GM23338 (cell line): ENCODE results near the gene GCNT1. TPM values are rescaled to one million over a fixed set of nuclear protein-coding genes. Genes with fewer than 3 reads are reported as not detected.

Source experiments
- ATAC-seq: fragments of 200-7000 bp; cut with Tn5 transposase; 3 replicates; pipeline ENCODE4 v1.9.1; 2020
- DNase-seq: peaks from one replicate; pipeline ENCODE4 v3.0.0-alpha.2; 2015; ENCODE audit warnings: low spot score
- H2AFZ ChIP-seq: fragments of 200-600 bp; sonication (generic); 2 replicates; pipeline ENCODE4 v1.8.0; 2016; ENCODE audit warnings: antibody characterized with exemption, mild to moderate bottlenecking, moderate library complexity
- H3F3A ChIP-seq: fragments of 200-600 bp; sonication (generic); replicated peaks from 2 replicates; pipeline ENCODE4 v1.8.0; 2017; ENCODE audit warnings: antibody characterized with exemption, mixed run types, low read depth
- H3K27ac ChIP-seq: fragments of 200-600 bp; sonication (generic); 2 replicates; pipeline ENCODE4 v1.6.1; 2016; ENCODE audit warnings: low read depth
- H3K27me3 ChIP-seq: fragments of 200-600 bp; sonication (generic); 2 replicates; pipeline ENCODE4 v1.8.0; 2016; ENCODE audit warnings: mild to moderate bottlenecking, mixed run types, moderate library complexity; ENCODE audit not compliant: insufficient read depth
- H3K36me3 ChIP-seq: fragments of 200-600 bp; sonication (generic); 2 replicates; pipeline ENCODE4 v1.8.0; 2016; ENCODE audit warnings: mild to moderate bottlenecking; ENCODE audit not compliant: insufficient read depth
- H3K4me1 ChIP-seq: fragments of 200-600 bp; sonication (generic); 2 replicates; pipeline ENCODE4 v1.8.0; 2016; ENCODE audit warnings: mild to moderate bottlenecking, moderate library complexity; ENCODE audit not compliant: insufficient read depth
- H3K4me2 ChIP-seq: fragments of 200-600 bp; sonication (generic); 2 replicates; pipeline ENCODE4 v1.7.1; 2017; ENCODE audit warnings: mixed run types
- H3K4me3 ChIP-seq: fragments of 200-600 bp; sonication (generic); 2 replicates; pipeline ENCODE4 v1.6.1; 2016; ENCODE audit warnings: mixed run types
- H3K79me2 ChIP-seq: fragments of 200-600 bp; sonication (generic); replicated peaks from 2 replicates; pipeline ENCODE4 v1.8.0; 2017; ENCODE audit warnings: mild to moderate bottlenecking; ENCODE audit not compliant: insufficient read depth
- H3K9me2 ChIP-seq: fragments of 200-600 bp; sonication (generic); 2 replicates; pipeline ENCODE4 v1.8.0; 2017; ENCODE audit not compliant: insufficient read depth
- H4K20me1 ChIP-seq: fragments of 200-600 bp; sonication (generic); replicated peaks from 2 replicates; pipeline ENCODE4 v1.8.0; 2017; ENCODE audit warnings: mild to moderate bottlenecking; ENCODE audit not compliant: insufficient read depth
- H3K27ac Mint-ChIP-seq: 2 replicates; pipeline ENCODE4 v1.8.0; 2020; ENCODE audit warnings: inconsistent platforms, mild to moderate bottlenecking, moderate library complexity, mixed read lengths
- H3K27me3 Mint-ChIP-seq: 3 replicates; pipeline ENCODE4 v1.8.0; 2022; ENCODE audit warnings: low read depth, mild to moderate bottlenecking, moderate library complexity, mixed read lengths, inconsistent platforms; ENCODE audit not compliant: insufficient read depth, poor library complexity
- H3K36me3 Mint-ChIP-seq: 3 replicates; pipeline ENCODE4 v1.8.0; 2021; ENCODE audit warnings: low read depth, mild to moderate bottlenecking, inconsistent platforms, moderate library complexity, mixed read lengths
- H3K4me1 Mint-ChIP-seq: 3 replicates; pipeline ENCODE4 v1.8.0; 2020; ENCODE audit warnings: mild to moderate bottlenecking, inconsistent platforms, mixed read lengths
- H3K4me3 Mint-ChIP-seq: 3 replicates; pipeline ENCODE4 v1.8.0; 2021; ENCODE audit warnings: moderate library complexity, mild to moderate bottlenecking, inconsistent platforms, mixed read lengths
- H3K9me3 Mint-ChIP-seq: 3 replicates; pipeline ENCODE4 v1.8.0; 2020; ENCODE audit warnings: moderate library complexity, mild to moderate bottlenecking, inconsistent platforms, mixed read lengths
- CREB1 ChIP-seq: fragments of 250-450 bp; sonication (Bioruptor Pico); IDR thresholded peaks from 2 replicates; pipeline ENCODE4 v1.5.0; 2020; ENCODE audit warnings: low read depth, mild to moderate bottlenecking, moderate library complexity
- NANOG ChIP-seq: IDR thresholded peaks from 2 replicates; pipeline ENCODE4 v1.6.1; 2016; ENCODE audit warnings: antibody characterized with exemption, borderline replicate concordance
- STAT1 ChIP-seq: IDR thresholded peaks from one replicate; pipeline ENCODE4 v1.6.1; 2016; ENCODE audit warnings: antibody characterized with exemption; ENCODE audit not compliant: unreplicated experiment
- ZNF114 ChIP-seq: fragments of 250-450 bp; sonication (Bioruptor Pico); IDR thresholded peaks from 2 replicates; pipeline ENCODE4 v1.5.0; 2020; ENCODE audit warnings: mild to moderate bottlenecking, moderate library complexity
- polyA plus RNA-seq: library from polyadenylated mRNA; unstranded; fragments of >200 nt; fragmentation: Nextera tagmentation; extraction: Ambion mirVana; gene quantifications from 2 replicates; pipeline ENCODE4 v1.2.1, GENCODE V29; 2016
- total RNA-seq: library from RNA; depleted of rRNA; stranded (reverse); fragments of >200 nt; shearing (Covaris generic); gene quantifications from 2 replicates; pipeline ENCODE4 v1.2.3, GENCODE V29; 2014
- TF ChIP-seq, protein P1 (sequence below): IDR thresholded peaks from one replicate; pipeline ENCODE4 v1.6.1; 2018; ENCODE audit warnings: antibody characterized with exemption; ENCODE audit not compliant: unreplicated experiment
- TF ChIP-seq, protein P2 (sequence below), 2 experiments: fragments of 200-600 bp in 1 of 2; sonication (generic) in 1 of 2; conservative IDR thresholded peaks; 2 replicates each; pipeline versions ENCODE4 v1.5.1 to v1.6.1; 2016 to 2017; ENCODE audit warnings: antibody characterized with exemption in 2 of 2, low read depth in 2 of 2, mild to moderate bottlenecking in 2 of 2, moderate library complexity in 1 of 2
- TF ChIP-seq, protein P3 (sequence below): fragments of 250-450 bp; sonication (Bioruptor Pico); IDR thresholded peaks from 2 replicates; pipeline ENCODE4 v1.5.0; 2020; ENCODE audit warnings: mild to moderate bottlenecking, moderate library complexity

GCNT1 gene
- total and polyA plus RNA-seq, 2 experiments from 2014 or later: 4.2 to 11.4 TPM

DNA sequence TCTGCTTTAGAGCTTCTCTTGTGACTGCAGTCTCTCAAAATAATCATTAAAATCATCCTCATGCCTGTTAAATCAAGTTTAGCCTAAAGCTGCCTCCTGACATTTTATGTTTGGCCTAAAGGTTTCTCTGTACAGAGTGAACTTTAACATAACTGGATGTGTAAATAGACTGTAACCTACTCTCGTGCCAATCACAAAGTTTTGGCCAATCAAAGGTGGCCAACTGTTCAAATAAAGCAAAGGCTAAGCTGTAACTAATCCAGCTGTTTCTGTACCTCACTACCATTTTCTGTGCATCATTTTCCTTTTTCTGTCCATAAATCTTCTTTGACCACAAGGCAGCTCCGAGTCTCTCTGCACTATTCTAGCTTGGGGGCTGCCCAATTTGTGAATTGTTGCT lies 86.2 kb downstream of the GCNT1 start:
- TF ChIP-seq STAT1 (no peak), NANOG (no peak), CREB1 (CRISPR knock-in tag) (no peak), ZNF114 (CRISPR knock-in tag) (no peak)
- TF ChIP-seq, protein P1, sequence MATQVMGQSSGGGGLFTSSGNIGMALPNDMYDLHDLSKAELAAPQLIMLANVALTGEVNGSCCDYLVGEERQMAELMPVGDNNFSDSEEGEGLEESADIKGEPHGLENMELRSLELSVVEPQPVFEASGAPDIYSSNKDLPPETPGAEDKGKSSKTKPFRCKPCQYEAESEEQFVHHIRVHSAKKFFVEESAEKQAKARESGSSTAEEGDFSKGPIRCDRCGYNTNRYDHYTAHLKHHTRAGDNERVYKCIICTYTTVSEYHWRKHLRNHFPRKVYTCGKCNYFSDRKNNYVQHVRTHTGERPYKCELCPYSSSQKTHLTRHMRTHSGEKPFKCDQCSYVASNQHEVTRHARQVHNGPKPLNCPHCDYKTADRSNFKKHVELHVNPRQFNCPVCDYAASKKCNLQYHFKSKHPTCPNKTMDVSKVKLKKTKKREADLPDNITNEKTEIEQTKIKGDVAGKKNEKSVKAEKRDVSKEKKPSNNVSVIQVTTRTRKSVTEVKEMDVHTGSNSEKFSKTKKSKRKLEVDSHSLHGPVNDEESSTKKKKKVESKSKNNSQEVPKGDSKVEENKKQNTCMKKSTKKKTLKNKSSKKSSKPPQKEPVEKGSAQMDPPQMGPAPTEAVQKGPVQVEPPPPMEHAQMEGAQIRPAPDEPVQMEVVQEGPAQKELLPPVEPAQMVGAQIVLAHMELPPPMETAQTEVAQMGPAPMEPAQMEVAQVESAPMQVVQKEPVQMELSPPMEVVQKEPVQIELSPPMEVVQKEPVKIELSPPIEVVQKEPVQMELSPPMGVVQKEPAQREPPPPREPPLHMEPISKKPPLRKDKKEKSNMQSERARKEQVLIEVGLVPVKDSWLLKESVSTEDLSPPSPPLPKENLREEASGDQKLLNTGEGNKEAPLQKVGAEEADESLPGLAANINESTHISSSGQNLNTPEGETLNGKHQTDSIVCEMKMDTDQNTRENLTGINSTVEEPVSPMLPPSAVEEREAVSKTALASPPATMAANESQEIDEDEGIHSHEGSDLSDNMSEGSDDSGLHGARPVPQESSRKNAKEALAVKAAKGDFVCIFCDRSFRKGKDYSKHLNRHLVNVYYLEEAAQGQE: no peak
- TF ChIP-seq, protein P2, sequence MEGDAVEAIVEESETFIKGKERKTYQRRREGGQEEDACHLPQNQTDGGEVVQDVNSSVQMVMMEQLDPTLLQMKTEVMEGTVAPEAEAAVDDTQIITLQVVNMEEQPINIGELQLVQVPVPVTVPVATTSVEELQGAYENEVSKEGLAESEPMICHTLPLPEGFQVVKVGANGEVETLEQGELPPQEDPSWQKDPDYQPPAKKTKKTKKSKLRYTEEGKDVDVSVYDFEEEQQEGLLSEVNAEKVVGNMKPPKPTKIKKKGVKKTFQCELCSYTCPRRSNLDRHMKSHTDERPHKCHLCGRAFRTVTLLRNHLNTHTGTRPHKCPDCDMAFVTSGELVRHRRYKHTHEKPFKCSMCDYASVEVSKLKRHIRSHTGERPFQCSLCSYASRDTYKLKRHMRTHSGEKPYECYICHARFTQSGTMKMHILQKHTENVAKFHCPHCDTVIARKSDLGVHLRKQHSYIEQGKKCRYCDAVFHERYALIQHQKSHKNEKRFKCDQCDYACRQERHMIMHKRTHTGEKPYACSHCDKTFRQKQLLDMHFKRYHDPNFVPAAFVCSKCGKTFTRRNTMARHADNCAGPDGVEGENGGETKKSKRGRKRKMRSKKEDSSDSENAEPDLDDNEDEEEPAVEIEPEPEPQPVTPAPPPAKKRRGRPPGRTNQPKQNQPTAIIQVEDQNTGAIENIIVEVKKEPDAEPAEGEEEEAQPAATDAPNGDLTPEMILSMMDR (conservative IDR thresholded peaks at IDR 0.05; ENCODE audit: low read depth in 2 of 2): no peak
- TF ChIP-seq, protein P3, sequence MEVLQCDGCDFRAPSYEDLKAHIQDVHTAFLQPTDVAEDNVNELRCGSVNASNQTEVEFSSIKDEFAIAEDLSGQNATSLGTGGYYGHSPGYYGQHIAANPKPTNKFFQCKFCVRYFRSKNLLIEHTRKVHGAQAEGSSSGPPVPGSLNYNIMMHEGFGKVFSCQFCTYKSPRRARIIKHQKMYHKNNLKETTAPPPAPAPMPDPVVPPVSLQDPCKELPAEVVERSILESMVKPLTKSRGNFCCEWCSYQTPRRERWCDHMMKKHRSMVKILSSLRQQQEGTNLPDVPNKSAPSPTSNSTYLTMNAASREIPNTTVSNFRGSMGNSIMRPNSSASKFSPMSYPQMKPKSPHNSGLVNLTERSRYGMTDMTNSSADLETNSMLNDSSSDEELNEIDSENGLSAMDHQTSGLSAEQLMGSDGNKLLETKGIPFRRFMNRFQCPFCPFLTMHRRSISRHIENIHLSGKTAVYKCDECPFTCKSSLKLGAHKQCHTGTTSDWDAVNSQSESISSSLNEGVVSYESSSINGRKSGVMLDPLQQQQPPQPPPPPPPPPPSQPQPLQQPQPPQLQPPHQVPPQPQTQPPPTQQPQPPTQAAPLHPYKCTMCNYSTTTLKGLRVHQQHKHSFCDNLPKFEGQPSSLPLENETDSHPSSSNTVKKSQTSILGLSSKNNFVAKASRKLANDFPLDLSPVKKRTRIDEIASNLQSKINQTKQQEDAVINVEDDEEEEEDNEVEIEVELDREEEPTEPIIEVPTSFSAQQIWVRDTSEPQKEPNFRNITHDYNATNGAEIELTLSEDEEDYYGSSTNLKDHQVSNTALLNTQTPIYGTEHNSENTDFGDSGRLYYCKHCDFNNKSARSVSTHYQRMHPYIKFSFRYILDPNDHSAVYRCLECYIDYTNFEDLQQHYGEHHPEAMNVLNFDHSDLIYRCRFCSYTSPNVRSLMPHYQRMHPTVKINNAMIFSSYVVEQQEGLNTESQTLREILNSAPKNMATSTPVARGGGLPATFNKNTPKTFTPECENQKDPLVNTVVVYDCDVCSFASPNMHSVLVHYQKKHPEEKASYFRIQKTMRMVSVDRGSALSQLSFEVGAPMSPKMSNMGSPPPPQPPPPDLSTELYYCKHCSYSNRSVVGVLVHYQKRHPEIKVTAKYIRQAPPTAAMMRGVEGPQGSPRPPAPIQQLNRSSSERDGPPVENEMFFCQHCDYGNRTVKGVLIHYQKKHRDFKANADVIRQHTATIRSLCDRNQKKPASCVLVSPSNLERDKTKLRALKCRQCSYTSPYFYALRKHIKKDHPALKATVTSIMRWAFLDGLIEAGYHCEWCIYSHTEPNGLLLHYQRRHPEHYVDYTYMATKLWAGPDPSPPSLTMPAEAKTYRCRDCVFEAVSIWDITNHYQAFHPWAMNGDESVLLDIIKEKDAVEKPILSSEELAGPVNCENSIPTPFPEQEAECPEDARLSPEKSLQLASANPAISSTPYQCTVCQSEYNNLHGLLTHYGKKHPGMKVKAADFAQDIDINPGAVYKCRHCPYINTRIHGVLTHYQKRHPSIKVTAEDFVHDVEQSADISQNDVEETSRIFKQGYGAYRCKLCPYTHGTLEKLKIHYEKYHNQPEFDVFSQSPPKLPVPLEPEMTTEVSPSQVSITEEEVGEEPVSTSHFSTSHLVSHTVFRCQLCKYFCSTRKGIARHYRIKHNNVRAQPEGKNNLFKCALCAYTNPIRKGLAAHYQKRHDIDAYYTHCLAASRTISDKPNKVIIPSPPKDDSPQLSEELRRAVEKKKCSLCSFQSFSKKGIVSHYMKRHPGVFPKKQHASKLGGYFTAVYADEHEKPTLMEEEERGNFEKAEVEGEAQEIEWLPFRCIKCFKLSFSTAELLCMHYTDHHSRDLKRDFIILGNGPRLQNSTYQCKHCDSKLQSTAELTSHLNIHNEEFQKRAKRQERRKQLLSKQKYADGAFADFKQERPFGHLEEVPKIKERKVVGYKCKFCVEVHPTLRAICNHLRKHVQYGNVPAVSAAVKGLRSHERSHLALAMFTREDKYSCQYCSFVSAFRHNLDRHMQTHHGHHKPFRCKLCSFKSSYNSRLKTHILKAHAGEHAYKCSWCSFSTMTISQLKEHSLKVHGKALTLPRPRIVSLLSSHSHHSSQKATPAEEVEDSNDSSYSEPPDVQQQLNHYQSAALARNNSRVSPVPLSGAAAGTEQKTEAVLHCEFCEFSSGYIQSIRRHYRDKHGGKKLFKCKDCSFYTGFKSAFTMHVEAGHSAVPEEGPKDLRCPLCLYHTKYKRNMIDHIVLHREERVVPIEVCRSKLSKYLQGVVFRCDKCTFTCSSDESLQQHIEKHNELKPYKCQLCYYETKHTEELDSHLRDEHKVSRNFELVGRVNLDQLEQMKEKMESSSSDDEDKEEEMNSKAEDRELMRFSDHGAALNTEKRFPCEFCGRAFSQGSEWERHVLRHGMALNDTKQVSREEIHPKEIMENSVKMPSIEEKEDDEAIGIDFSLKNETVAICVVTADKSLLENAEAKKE: no peak
- ATAC-seq: no peak

More for the DNA sequence above, 86.2 kb downstream of the GCNT1 start:
- Histone ChIP-seq H3K27me3 (no peaks in the 10 kb centered on the region), H3K9me2 (peaks cover 12% of the 10 kb centered on the region; the same call in 1 of the 2 replicates), H3F3A (no peaks in the 10 kb centered on the region), H3K27ac (no peak overlapping the region), H3K79me2 (no peaks in the 10 kb centered on the region), H4K20me1 (no peaks in the 10 kb centered on the region), H3K36me3 (no peaks in the 10 kb centered on the region; the same call in 1 of the 2 replicates), H2AFZ (no peak overlapping the region), H3K4me3 (no peak overlapping the region), H3K4me2 (0 out of 2 replicates have a peak overlapping the region, but pooled peaks have one; percentile 9), H3K4me1 (peaks cover 7% of the 10 kb centered on the region; the same call in 1 of the 2 replicates)
- Mint-ChIP-seq H3K4me1 (peaks cover 9% of the 10 kb centered on the region), H3K27me3 (no peaks in the 10 kb centered on the region), H3K36me3 (no peaks in the 10 kb centered on the region; the same call in 2 of the 3 replicates), H3K4me3 (no peak overlapping the region), H3K27ac (no peak overlapping the region), H3K9me3 (no peaks in the 10 kb centered on the region; the same call in 2 of the 3 replicates)
- no peak for DNase-seq
